HEK293 (cell line): ENCODE measurements around the gene GTPBP4.

ENCODE experiments used
- CTCF ChIA-PET: fragments of 350-600 bp; formaldehyde crosslinking; extraction: SDS; loops from one replicate; lab custom pipeline; 2021; ENCODE audit warnings: antibody characterized with exemption; lab: Yijun Ruan, JAX
- POLR2A ChIA-PET: fragments of 300-600 bp; formaldehyde crosslinking; extraction: SDS; loops from one replicate; lab custom pipeline; 2020; ENCODE audit warnings: antibody characterized with exemption, inconsistent platforms; lab: Yijun Ruan, JAX
- H3K27ac ChIP-seq: fragments of 200-500 bp; sonication (Bioruptor generic); 2 replicates; pipeline ENCODE4 v1.5.1; 2014; ENCODE audit warnings: low read depth, low read length, control low read depth, inconsistent platforms; ENCODE audit errors: extremely low read depth
- H3K36me3 ChIP-seq, 2 experiments: fragments of 200-500 bp in 1 of 2; sonication (Bioruptor generic) in 1 of 2; 1 replicate in 1 of 2; 2 replicates in 1 of 2; pipeline ENCODE4 v1.5.1; 2014 to 2017; ENCODE audit warnings: inconsistent platforms in 2 of 2, low read length in 2 of 2; ENCODE audit not compliant: control insufficient read depth in 2 of 2, insufficient read depth in 1 of 2
- H3K4me1 ChIP-seq: fragments of 200-500 bp; sonication (Bioruptor generic); 2 replicates; pipeline ENCODE4 v1.5.1; 2014; ENCODE audit warnings: mild to moderate bottlenecking, low read length, inconsistent platforms; ENCODE audit not compliant: control insufficient read depth, insufficient read depth
- H3K4me3 ChIP-seq: 2 replicates; pipeline ENCODE4 v1.5.1; 2011; ENCODE audit warnings: low read depth, mild to moderate bottlenecking, control low read depth, low read length, moderate library complexity
- H3K9me3 ChIP-seq: fragments of 200-500 bp; sonication (Bioruptor generic); 2 replicates; pipeline ENCODE4 v1.5.1; 2014; ENCODE audit warnings: low read depth, low read length, inconsistent platforms; ENCODE audit not compliant: control insufficient read depth, insufficient read depth
- CTCF ChIP-seq: fragments of 450-650 bp; formaldehyde crosslinking; IDR thresholded peaks from 2 replicates; pipeline ENCODE4 v1.5.1; 2016; ENCODE audit warnings: missing biosample characterization, missing genetic modification characterization
- GLIS1 ChIP-seq: fragments of 450-650 bp; formaldehyde crosslinking; IDR thresholded peaks from 2 replicates; pipeline ENCODE4 v1.5.1; 2016; ENCODE audit warnings: missing biosample characterization, missing genetic modification characterization
- PBX3 ChIP-seq: sonication (generic); formaldehyde crosslinking; IDR thresholded peaks from 2 replicates; pipeline ENCODE4 v1.8.1; 2022; ENCODE audit warnings: mild to moderate bottlenecking, moderate library complexity, missing genetic modification reagents
- ZBTB8A ChIP-seq: fragments of 450-650 bp; formaldehyde crosslinking; IDR thresholded peaks from 2 replicates; pipeline ENCODE4 v1.5.1; 2016; ENCODE audit warnings: missing biosample characterization, missing genetic modification characterization
- ZIC2 ChIP-seq: fragments of 450-650 bp; formaldehyde crosslinking; IDR thresholded peaks from 2 replicates; pipeline ENCODE4 v1.5.1; 2016; ENCODE audit warnings: missing biosample characterization, missing genetic modification characterization
- ZNF155 ChIP-seq: fragments of 450-650 bp; formaldehyde crosslinking; IDR thresholded peaks from 2 replicates; pipeline ENCODE4 v1.5.1; 2016; ENCODE audit warnings: missing biosample characterization, missing genetic modification characterization
- ZNF157 ChIP-seq: fragments of 450-650 bp; formaldehyde crosslinking; IDR thresholded peaks from 2 replicates; pipeline ENCODE4 v1.5.1; 2016; ENCODE audit warnings: missing biosample characterization, missing genetic modification characterization
- ZNF174 ChIP-seq: fragments of 450-650 bp; formaldehyde crosslinking; IDR thresholded peaks from 2 replicates; pipeline ENCODE4 v1.5.0; 2017; ENCODE audit warnings: missing biosample characterization, mild to moderate bottlenecking, missing genetic modification characterization
- ZNF214 ChIP-seq: fragments of 450-650 bp; formaldehyde crosslinking; IDR thresholded peaks from 2 replicates; pipeline ENCODE4 v1.5.1; 2017; ENCODE audit warnings: missing biosample characterization, mild to moderate bottlenecking, missing genetic modification characterization, borderline replicate concordance
- ZNF223 ChIP-seq: fragments of 450-650 bp; formaldehyde crosslinking; IDR thresholded peaks from 2 replicates; pipeline ENCODE4 v1.5.1; 2016; ENCODE audit warnings: missing biosample characterization, missing genetic modification characterization
- ZNF274 ChIP-seq, 2 experiments: fragments of 200-500 bp in 1 of 2; fragments of 450-650 bp in 1 of 2; sonication (Bioruptor generic) in 1 of 2; formaldehyde crosslinking in 1 of 2; IDR thresholded peaks; 2 replicates each; pipeline versions ENCODE4 v1.5.1 to v1.6.1; 2014 to 2016; ENCODE audit warnings: borderline replicate concordance in 1 of 2, inconsistent platforms in 1 of 2, low read length in 1 of 2, missing biosample characterization in 1 of 2, missing genetic modification characterization in 1 of 2
- ZNF302 ChIP-seq: fragments of 450-650 bp; formaldehyde crosslinking; IDR thresholded peaks from 2 replicates; pipeline ENCODE4 v1.5.1; 2016; ENCODE audit warnings: missing biosample characterization, missing genetic modification characterization, low read depth
- ZNF341 ChIP-seq: fragments of 450-650 bp; formaldehyde crosslinking; IDR thresholded peaks from 2 replicates; pipeline ENCODE4; 2016; ENCODE audit warnings: low read depth, missing biosample characterization, missing genetic modification characterization
- ZNF521 ChIP-seq: fragments of 450-650 bp; formaldehyde crosslinking; IDR thresholded peaks from 2 replicates; pipeline ENCODE4 v1.5.1; 2017; ENCODE audit warnings: missing biosample characterization, mild to moderate bottlenecking, missing genetic modification characterization
- ZNF558 ChIP-seq: fragments of 450-650 bp; formaldehyde crosslinking; IDR thresholded peaks from 2 replicates; pipeline ENCODE4 v1.5.1; 2016; ENCODE audit warnings: missing biosample characterization, missing genetic modification characterization
- ZNF600 ChIP-seq: fragments of 450-650 bp; formaldehyde crosslinking; IDR thresholded peaks from 2 replicates; pipeline ENCODE4 v1.5.1; 2016; ENCODE audit warnings: missing biosample characterization, missing genetic modification characterization
- ZNF768 ChIP-seq: fragments of 450-650 bp; formaldehyde crosslinking; IDR thresholded peaks from 2 replicates; pipeline ENCODE4 v1.5.1; 2018; ENCODE audit warnings: missing biosample characterization, mild to moderate bottlenecking, missing genetic modification characterization
- ZSCAN18 ChIP-seq: fragments of 450-650 bp; formaldehyde crosslinking; IDR thresholded peaks from 2 replicates; pipeline ENCODE4 v1.5.1; 2016; ENCODE audit warnings: missing biosample characterization, missing genetic modification characterization
- TF ChIP-seq, protein P1 (sequence below): fragments of 450-650 bp; IDR thresholded peaks from 2 replicates; pipeline ENCODE4 v1.5.1; 2018; ENCODE audit warnings: missing biosample characterization, missing genetic modification characterization
- TF ChIP-seq, protein P2 (sequence below): fragments of 450-650 bp; formaldehyde crosslinking; IDR thresholded peaks from 2 replicates; pipeline ENCODE4 v1.5.1; 2016; ENCODE audit warnings: missing biosample characterization, missing genetic modification characterization

The GTPBP4 gene

GRCh38 chr10:974038-974784 lies 14.0 kb upstream of the GTPBP4 start:
- ChIA-PET POLR2A (no interaction called here), CTCF (no interaction called here)
- TF ChIP-seq ZIC2 (no peak), ZNF157 (tag by site-specific recombination) (no peak), ZNF558 (tag by site-specific recombination) (no peak), ZSCAN18 (tag by site-specific recombination) (no peak), ZNF223 (tag by site-specific recombination) (no peak), ZNF600 (tag by site-specific recombination) (no peak), PBX3 (no peak), ZNF341 (tag by site-specific recombination) (no peak), ZNF521 (no peak), GLIS1 (tag by site-specific recombination) (no peak), CTCF (tag by site-specific recombination) (no peak), ZNF155 (no peak), ZNF302 (tag by site-specific recombination) (no peak), ZNF274 (IDR thresholded peaks at IDR 0.05; ENCODE audit: low read length) (no peak), ZNF274 (tag by site-specific recombination; IDR thresholded peaks at IDR 0.05; ENCODE audit: borderline replicate concordance) (no peak), ZNF768 (tag by site-specific recombination) (no peak), ZNF214 (tag by site-specific recombination) (no peak), ZNF174 (tag by site-specific recombination) (no peak), ZBTB8A (tag by site-specific recombination) (no peak)
- TF ChIP-seq, protein P1, sequence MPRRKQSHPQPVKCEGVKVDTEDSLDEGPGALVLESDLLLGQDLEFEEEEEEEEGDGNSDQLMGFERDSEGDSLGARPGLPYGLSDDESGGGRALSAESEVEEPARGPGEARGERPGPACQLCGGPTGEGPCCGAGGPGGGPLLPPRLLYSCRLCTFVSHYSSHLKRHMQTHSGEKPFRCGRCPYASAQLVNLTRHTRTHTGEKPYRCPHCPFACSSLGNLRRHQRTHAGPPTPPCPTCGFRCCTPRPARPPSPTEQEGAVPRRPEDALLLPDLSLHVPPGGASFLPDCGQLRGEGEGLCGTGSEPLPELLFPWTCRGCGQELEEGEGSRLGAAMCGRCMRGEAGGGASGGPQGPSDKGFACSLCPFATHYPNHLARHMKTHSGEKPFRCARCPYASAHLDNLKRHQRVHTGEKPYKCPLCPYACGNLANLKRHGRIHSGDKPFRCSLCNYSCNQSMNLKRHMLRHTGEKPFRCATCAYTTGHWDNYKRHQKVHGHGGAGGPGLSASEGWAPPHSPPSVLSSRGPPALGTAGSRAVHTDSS (tag by site-specific recombination): no peak
- TF ChIP-seq, protein P2, sequence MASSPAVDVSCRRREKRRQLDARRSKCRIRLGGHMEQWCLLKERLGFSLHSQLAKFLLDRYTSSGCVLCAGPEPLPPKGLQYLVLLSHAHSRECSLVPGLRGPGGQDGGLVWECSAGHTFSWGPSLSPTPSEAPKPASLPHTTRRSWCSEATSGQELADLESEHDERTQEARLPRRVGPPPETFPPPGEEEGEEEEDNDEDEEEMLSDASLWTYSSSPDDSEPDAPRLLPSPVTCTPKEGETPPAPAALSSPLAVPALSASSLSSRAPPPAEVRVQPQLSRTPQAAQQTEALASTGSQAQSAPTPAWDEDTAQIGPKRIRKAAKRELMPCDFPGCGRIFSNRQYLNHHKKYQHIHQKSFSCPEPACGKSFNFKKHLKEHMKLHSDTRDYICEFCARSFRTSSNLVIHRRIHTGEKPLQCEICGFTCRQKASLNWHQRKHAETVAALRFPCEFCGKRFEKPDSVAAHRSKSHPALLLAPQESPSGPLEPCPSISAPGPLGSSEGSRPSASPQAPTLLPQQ (tag by site-specific recombination): no peak
- no peak overlapping the region for H3K27ac ChIP-seq
- H3K9me3 ChIP-seq: no peaks in the 10 kb centered on the region
- peaks cover 0 to 6% of the 10 kb centered on the region in 2 experiments; a peak in 1 of 3 replicates for H3K36me3 ChIP-seq
- no peaks in the 10 kb centered on the region for H3K4me1 ChIP-seq
- H3K4me3 ChIP-seq: no peak overlapping the region
